Measurements from ENCODE around the gene BHLHE40.
"Not testable (repeated sequence)": the region's sequence is repeated elsewhere in the genome, so short reads cannot be mapped to it uniquely, and the experiment has no call there.

BHLHE40 gene

GRCh38 chr3:4963669-4964570, 15.3 kb upstream of the BHLHE40 start:
- DNase-seq, result no peak

GRCh38 chr3:4966006-4966405, 13.2 kb upstream of the BHLHE40 start:
- not testable (repeated sequence) for DNase-seq

- DNase-seq, result not testable (repeated sequence)
Measured at GRCh38 chr3:4967683-4968082, 11.6 kb upstream of the BHLHE40 start.

- not testable (repeated sequence) for DNase-seq
Measured at GRCh38 chr3:4971437-4971836, 7.8 kb upstream of the BHLHE40 start.

GRCh38 chr3:4971838-4972237, 7.4 kb upstream of the BHLHE40 start:
- DNase-seq, result no peak

- DNase-seq, result no peak
Measured at GRCh38 chr3:4972652-4973643, 6.3 kb upstream of the BHLHE40 start.

GRCh38 chr3:4974154-4974553, 5.1 kb upstream of the BHLHE40 start:
- no peak for DNase-seq

- DNase-seq, result peak; percentile 76
Measured at GRCh38 chr3:4976109-4976508, 3.1 kb upstream of the BHLHE40 start.

GRCh38 chr3:4977001-4977852, 2.0 kb upstream of the BHLHE40 start:
- DNase-seq, result peak; percentile 88

- DNase-seq, result no peak
Measured at GRCh38 chr3:4977853-4978203, 1.4 kb upstream of the BHLHE40 start.

- DNase-seq, result peak; percentile 95
Measured at GRCh38 chr3:4978204-4978965, 852 bp upstream of the BHLHE40 start.

- DNase-seq, result peak; percentile 96
Measured at GRCh38 chr3:4978966-4979427, 240 bp upstream of the BHLHE40 start.

- peak; percentile 98 for DNase-seq
Measured at GRCh38 chr3:4980229-4981203, 1.3 kb downstream of the BHLHE40 start.

- no peak for DNase-seq
Measured at GRCh38 chr3:4981294-4981664, 2.0 kb downstream of the BHLHE40 start.

GRCh38 chr3:4981665-4982494, 2.6 kb downstream of the BHLHE40 start:
- no peak for DNase-seq

GRCh38 chr3:4982773-4983738, 3.8 kb downstream of the BHLHE40 start:
- no peak for DNase-seq

- DNase-seq, result peak; percentile 85
Measured at GRCh38 chr3:4983739-4984510, 4.7 kb downstream of the BHLHE40 start.

GRCh38 chr3:4984511-4984864, 5.3 kb downstream of the BHLHE40 start:
- no peak for DNase-seq
